K562 (cell line): ENCODE data around the gene RRH. TPM values are rescaled to one million over a fixed set of nuclear protein-coding genes. Genes with fewer than 3 reads are reported as not detected.

Source experiments
- AFF4 ChIP-seq: sonication (generic); formaldehyde crosslinking; IDR thresholded peaks from 2 replicates; pipeline ENCODE4 v1.8.0; 2023; ENCODE audit warnings: mild to moderate bottlenecking, missing genetic modification reagents
- ATF1 ChIP-seq, 2 experiments: fragments of 450-650 bp in 1 of 2; IDR thresholded peaks; 2 replicates each; pipeline ENCODE4 v1.6.1; 2016; ENCODE audit warnings: missing compliant biosample characterization in 1 of 2, missing genetic modification characterization in 1 of 2
- CBFA2T2 ChIP-seq: fragments of 450-650 bp; conservative IDR thresholded peaks from 2 replicates; pipeline ENCODE4 v1.6.1; 2017; ENCODE audit warnings: mild to moderate bottlenecking
- ERF ChIP-seq: fragments of 450-650 bp; formaldehyde crosslinking; IDR thresholded peaks from 2 replicates; pipeline ENCODE4 v1.4.0; 2020; ENCODE audit warnings: mild to moderate bottlenecking, mixed read lengths
- KAT8 ChIP-seq: fragments of 450-650 bp; IDR thresholded peaks from 2 replicates; pipeline ENCODE4 v1.6.1; 2016; ENCODE audit warnings: low read depth, mild to moderate bottlenecking
- KDM2B ChIP-seq: fragments of 250-450 bp; sonication (Bioruptor Pico); IDR thresholded peaks from 2 replicates; pipeline ENCODE4 v1.8.0; 2021; ENCODE audit warnings: mild to moderate bottlenecking, moderate library complexity
- MLLT1 ChIP-seq, 2 experiments: fragments of 450-650 bp; IDR thresholded peaks; 2 replicates each; pipeline ENCODE4 v1.6.1; 2016
- MYC ChIP-seq, 2 experiments: fragments of 250-450 bp in 1 of 2; sonication (Bioruptor Pico) in 1 of 2; IDR thresholded peaks; 2 replicates each; pipeline versions ENCODE4 v1.5.1 to v1.6.1; 2012 to 2021; ENCODE audit warnings: low read depth in 2 of 2, borderline replicate concordance in 1 of 2, improper control_type of control experiment in 1 of 2, low read length in 1 of 2, mild to moderate bottlenecking in 1 of 2, moderate library complexity in 1 of 2
- NBN ChIP-seq: fragments of 450-650 bp; IDR thresholded peaks from 2 replicates; pipeline ENCODE4 v1.6.1; 2016; ENCODE audit warnings: low read depth, mild to moderate bottlenecking
- NR2C1 ChIP-seq, 2 experiments: fragments of 450-650 bp; IDR thresholded peaks; 2 replicates each; pipeline ENCODE4 v1.6.1; 2017; ENCODE audit warnings: mild to moderate bottlenecking in 2 of 2, antibody characterized with exemption in 1 of 2, inconsistent platforms in 1 of 2, missing compliant biosample characterization in 1 of 2, missing genetic modification characterization in 1 of 2
- RCOR1 ChIP-seq, 2 experiments: IDR thresholded peaks; 2 replicates each; pipeline ENCODE4 v1.6.1; 2012; ENCODE audit warnings: low read depth in 2 of 2, low read length in 2 of 2, borderline replicate concordance in 1 of 2, improper control_type of control experiment in 1 of 2
- TCFL5 ChIP-seq: fragments of 250-450 bp; sonication (Bioruptor Pico); conservative IDR thresholded peaks from 2 replicates; pipeline ENCODE4 v1.6.1; 2021; ENCODE audit warnings: mild to moderate bottlenecking, moderate library complexity, matching md5 sums
- TEAD1 ChIP-seq, 2 experiments: fragments of 450-650 bp in 1 of 2; sonication (generic) in 1 of 2; formaldehyde crosslinking; IDR thresholded peaks; 2 replicates each; pipeline versions ENCODE4 v1.4.0 to v1.8.0; 2020 to 2022; ENCODE audit warnings: mild to moderate bottlenecking in 2 of 2, missing genetic modification reagents in 1 of 2
- TFAM ChIP-seq: fragments of 250-450 bp; sonication (Bioruptor Pico); conservative IDR thresholded peaks from 2 replicates; pipeline ENCODE4 v1.5.0; 2021; ENCODE audit warnings: mild to moderate bottlenecking, moderate library complexity
- polyA plus RNA-seq, 8 experiments: library from polyadenylated mRNA; depleted of rRNA in 4 of 8; stranded (reverse) in 5 of 8; unstranded in 3 of 8; fragments of >200 nt; fragmentation: Nextera tagmentation in 2 of 8; fragmentation: Illumina TruSeq in 1 of 8; extraction: Ambion mirVana in 2 of 8; extraction: Trizol in 1 of 8; gene quantifications; 2 replicates each; pipeline versions ENCODE4 v1.2.1 to v1.2.3, GENCODE V29; 2011 to 2014; ENCODE audit warnings: inconsistent platforms in 1 of 8, missing spikeins in 1 of 8
- total RNA-seq, 7 experiments: library from RNA; depleted of rRNA in 6 of 7; stranded (reverse); fragments of >200 nt in 6 of 7; fragmentation: Illumina TruSeq in 2 of 7; extraction: Trizol in 2 of 7; gene quantifications; 2 replicates each; pipeline versions ENCODE4 v1.2.1 to v1.2.3, GENCODE V29; 2011 to 2021; ENCODE audit warnings: low replicate concordance in 1 of 7
- TF ChIP-seq, protein P1 (sequence below): fragments of 450-650 bp; formaldehyde crosslinking; IDR thresholded peaks from 2 replicates; pipeline ENCODE4 v1.4.0; 2020; ENCODE audit warnings: mild to moderate bottlenecking, moderate library complexity
- TF ChIP-seq, protein P2 (sequence below): sonication (generic); IDR thresholded peaks from 2 replicates; pipeline ENCODE4 v1.6.1; 2016

RRH gene
- total and polyA plus RNA-seq, 9 of the 15 experiments (the other 6 are each of a cell fraction or from before 2014, with no cell fraction given) = 0.04 to 0.31 (median 0.12) TPM; not detected in 3

DNA sequence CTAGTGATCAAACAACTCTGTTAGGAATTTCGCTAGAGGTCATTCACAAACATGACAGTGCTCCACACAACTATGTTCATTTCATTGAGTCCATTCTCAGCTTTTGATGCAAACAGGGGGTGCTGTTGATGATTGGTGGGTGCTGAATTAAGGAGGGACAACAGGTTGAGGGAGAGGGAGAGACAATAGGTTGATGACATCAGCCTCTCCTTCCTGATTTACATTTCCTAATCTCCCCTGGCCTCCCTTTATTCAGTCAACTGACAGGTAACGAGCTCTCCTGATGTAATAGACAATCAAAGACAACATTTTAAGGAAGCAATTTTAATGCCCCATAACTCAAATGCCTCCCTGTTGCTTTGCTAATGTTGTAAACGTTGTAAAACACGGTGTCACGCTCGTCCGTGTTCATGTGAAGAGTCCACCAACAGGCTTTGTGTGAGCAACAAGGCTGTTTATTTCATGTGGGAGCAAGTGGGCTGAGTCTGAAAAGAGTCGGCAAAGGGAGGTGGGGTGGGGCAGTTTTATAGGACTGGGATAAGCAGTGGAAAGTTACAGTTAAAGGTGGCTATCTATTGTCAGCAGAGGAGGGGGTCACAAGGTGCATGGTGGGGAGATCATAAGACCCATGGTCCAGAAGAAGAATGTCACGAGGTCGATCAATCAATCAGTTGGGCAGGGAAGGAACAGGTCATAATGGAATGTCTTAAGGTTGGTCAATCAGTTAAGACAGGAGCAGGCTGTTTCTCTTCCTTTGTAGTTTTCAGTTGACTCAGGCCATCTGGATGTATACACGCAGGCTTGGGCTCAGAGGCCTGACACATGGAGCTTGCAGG is 17.0 kb upstream of the RRH start (continued):
- no peak for TF ChIP-seq AFF4 (CRISPR knock-in tag)
- peak; percentile 43; the same call in 1 of the 2 replicates for TF ChIP-seq NR2C1 (IDR thresholded peaks at IDR 0.05)
- TF ChIP-seq NR2C1 (tag; IDR thresholded peaks at IDR 0.05) = peak; percentile 39; the same call in 1 of the 2 replicates
- TF ChIP-seq ERF (CRISPR knock-in tag) = no peak
- TF ChIP-seq MYC (IDR thresholded peaks at IDR 0.05; ENCODE audit: low read depth, low read length) = no peak
- TF ChIP-seq MYC (CRISPR knock-in tag; IDR thresholded peaks at IDR 0.05; ENCODE audit: borderline replicate concordance, low read depth) = no peak
- no peak for TF ChIP-seq TFAM
- TF ChIP-seq ATF1 (CRISPR knock-in tag; IDR thresholded peaks at IDR 0.05) = no peak
- peak; percentile 36 for TF ChIP-seq ATF1 (tag; IDR thresholded peaks at IDR 0.05)
- no peak for TF ChIP-seq TCFL5
- peak; percentile 54 to 63; a peak in 2 of 4 replicates for TF ChIP-seq TEAD1 (CRISPR knock-in tag; IDR thresholded peaks at IDR 0.05)
- TF ChIP-seq KAT8 = no peak
- TF ChIP-seq NBN = peak; percentile 58; the same call in 1 of the 2 replicates
- no peak for TF ChIP-seq KDM2B (CRISPR knock-in tag)
- peak; percentile 80 for TF ChIP-seq CBFA2T2
- TF ChIP-seq, protein P1, sequence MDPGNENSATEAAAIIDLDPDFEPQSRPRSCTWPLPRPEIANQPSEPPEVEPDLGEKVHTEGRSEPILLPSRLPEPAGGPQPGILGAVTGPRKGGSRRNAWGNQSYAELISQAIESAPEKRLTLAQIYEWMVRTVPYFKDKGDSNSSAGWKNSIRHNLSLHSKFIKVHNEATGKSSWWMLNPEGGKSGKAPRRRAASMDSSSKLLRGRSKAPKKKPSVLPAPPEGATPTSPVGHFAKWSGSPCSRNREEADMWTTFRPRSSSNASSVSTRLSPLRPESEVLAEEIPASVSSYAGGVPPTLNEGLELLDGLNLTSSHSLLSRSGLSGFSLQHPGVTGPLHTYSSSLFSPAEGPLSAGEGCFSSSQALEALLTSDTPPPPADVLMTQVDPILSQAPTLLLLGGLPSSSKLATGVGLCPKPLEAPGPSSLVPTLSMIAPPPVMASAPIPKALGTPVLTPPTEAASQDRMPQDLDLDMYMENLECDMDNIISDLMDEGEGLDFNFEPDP (CRISPR knock-in tag) = no peak
- TF ChIP-seq MLLT1 (IDR thresholded peaks at IDR 0.05) = peak; percentile 37 to 50; a peak in 1 of 4 replicates
- TF ChIP-seq, protein P2, sequence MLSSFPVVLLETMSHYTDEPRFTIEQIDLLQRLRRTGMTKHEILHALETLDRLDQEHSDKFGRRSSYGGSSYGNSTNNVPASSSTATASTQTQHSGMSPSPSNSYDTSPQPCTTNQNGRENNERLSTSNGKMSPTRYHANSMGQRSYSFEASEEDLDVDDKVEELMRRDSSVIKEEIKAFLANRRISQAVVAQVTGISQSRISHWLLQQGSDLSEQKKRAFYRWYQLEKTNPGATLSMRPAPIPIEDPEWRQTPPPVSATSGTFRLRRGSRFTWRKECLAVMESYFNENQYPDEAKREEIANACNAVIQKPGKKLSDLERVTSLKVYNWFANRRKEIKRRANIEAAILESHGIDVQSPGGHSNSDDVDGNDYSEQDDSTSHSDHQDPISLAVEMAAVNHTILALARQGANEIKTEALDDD = no peak
- TF ChIP-seq RCOR1 (IDR thresholded peaks at IDR 0.05; ENCODE audit: borderline replicate concordance in 1 of 2, low read depth in 2 of 2, low read length in 2 of 2) = no peak
